CD14-positive monocyte (primary cell): ENCODE data around the gene TEKT1. TPM values are rescaled to one million over a fixed set of nuclear protein-coding genes. Genes with fewer than 3 reads are reported as not detected.

ENCODE experiments used
- DNase-seq, 3 donors: peaks; one replicate each; pipeline ENCODE4 v3.0.0-alpha.2; 2011 to 2022
- H2AFZ ChIP-seq: 2 replicates; pipeline ENCODE4 v1.6.0; 2012; ENCODE audit warnings: mild to moderate bottlenecking, low read depth, low read length, inconsistent platforms; ENCODE audit not compliant: insufficient read depth, poor library complexity, severe bottlenecking
- H3K27ac ChIP-seq, 2 donors: 1 replicate in 1 of 2; 2 replicates in 1 of 2; pipeline ENCODE4 v1.5.1; 2012 to 2013; ENCODE audit warnings: low read length in 2 of 2, control low read depth in 1 of 2, inconsistent platforms in 1 of 2, low read depth in 1 of 2, mild to moderate bottlenecking in 1 of 2
- H3K27me3 ChIP-seq, 2 donors: one replicate each; pipeline versions ENCODE4 v1.6.0 to v1.6.1; 2011 to 2013; ENCODE audit warnings: low read length in 2 of 2; ENCODE audit not compliant: control insufficient read depth in 2 of 2, insufficient read depth in 2 of 2
- H3K36me3 ChIP-seq, 2 donors: replicated peaks in 1 of 2; 1 replicate in 1 of 2; 2 replicates in 1 of 2; pipeline versions ENCODE4 v1.5.1 to v1.6.1; 2012 to 2013; ENCODE audit warnings: low read length in 2 of 2, control low read depth in 1 of 2, inconsistent platforms in 1 of 2, mild to moderate bottlenecking in 1 of 2; ENCODE audit not compliant: insufficient read depth in 2 of 2, control insufficient read depth in 1 of 2
- H3K4me1 ChIP-seq, 2 donors: 1 replicate in 1 of 2; 2 replicates in 1 of 2; pipeline versions ENCODE4 v1.5.1 to v1.6.1; 2012 to 2013; ENCODE audit warnings: low read length in 2 of 2, control low read depth in 1 of 2, inconsistent platforms in 1 of 2, mild to moderate bottlenecking in 1 of 2, moderate library complexity in 1 of 2; ENCODE audit not compliant: insufficient read depth in 2 of 2, control insufficient read depth in 1 of 2
- H3K4me2 ChIP-seq: replicated peaks from 2 replicates; pipeline ENCODE3; 2012; ENCODE audit warnings: low read length, moderate library complexity, mild to moderate bottlenecking; ENCODE audit not compliant: poor library complexity, severe bottlenecking; ENCODE audit errors: extremely low read depth
- H3K4me3 ChIP-seq, 3 experiments: fragments of 200-600 bp in 1 of 3; sonication (generic) in 1 of 3; replicated peaks in 1 of 3; 1 replicate in 2 of 3; 2 replicates in 1 of 3; pipeline ENCODE4 v1.5.1; 2011 to 2013; ENCODE audit warnings: low read length in 3 of 3, mild to moderate bottlenecking in 3 of 3, control low read depth in 2 of 3, low read depth in 2 of 3, inconsistent platforms in 1 of 3, moderate library complexity in 1 of 3
- H3K79me2 ChIP-seq: 2 replicates; pipeline ENCODE4 v1.6.0; 2012; ENCODE audit warnings: mild to moderate bottlenecking, control low read depth, inconsistent platforms, low read length, moderate library complexity; ENCODE audit not compliant: insufficient read depth
- H3K9ac ChIP-seq: 2 replicates; pipeline ENCODE4 v1.6.0; 2017; ENCODE audit warnings: low read length, mild to moderate bottlenecking; ENCODE audit not compliant: insufficient read depth, poor library complexity, severe bottlenecking
- H3K9me3 ChIP-seq, 2 donors: replicated peaks in 1 of 2; 1 replicate in 1 of 2; 2 replicates in 1 of 2; pipeline versions ENCODE4 v1.5.1 to v1.6.1; 2012 to 2013; ENCODE audit warnings: low read length in 2 of 2, control low read depth in 1 of 2; ENCODE audit not compliant: control insufficient read depth in 1 of 2, insufficient read depth in 1 of 2
- H4K20me1 ChIP-seq: 2 replicates; pipeline ENCODE4 v1.6.0; 2012; ENCODE audit warnings: mild to moderate bottlenecking, low read length, control low read depth, moderate library complexity; ENCODE audit not compliant: insufficient read depth
- H3K27ac Mint-ChIP-seq, 7 donors: one replicate each; pipeline ENCODE4 v1.8.0; 2020; ENCODE audit warnings: mild to moderate bottlenecking in 7 of 7, mixed read lengths in 7 of 7, moderate library complexity in 6 of 7, inconsistent platforms in 2 of 7
- H3K27me3 Mint-ChIP-seq, 3 donors: one replicate each; pipeline ENCODE4 v1.8.0; 2021 to 2022; ENCODE audit warnings: low read depth in 3 of 3, mild to moderate bottlenecking in 3 of 3, mixed read lengths in 3 of 3, moderate library complexity in 3 of 3, inconsistent platforms in 1 of 3
- H3K36me3 Mint-ChIP-seq, 2 donors: one replicate each; pipeline ENCODE4 v1.8.0; 2020; ENCODE audit warnings: mixed read lengths in 2 of 2, inconsistent platforms in 1 of 2, mild to moderate bottlenecking in 1 of 2
- H3K4me1 Mint-ChIP-seq: one replicate; pipeline ENCODE4 v1.8.0; 2020; ENCODE audit warnings: mild to moderate bottlenecking, mixed read lengths
- H3K4me3 Mint-ChIP-seq, 2 donors: one replicate each; pipeline ENCODE4 v1.8.0; 2020; ENCODE audit warnings: mild to moderate bottlenecking in 2 of 2, mixed read lengths in 2 of 2, moderate library complexity in 1 of 2
- H3K9me3 Mint-ChIP-seq, 7 donors: one replicate each; pipeline ENCODE4 v1.8.0; 2020 to 2022; ENCODE audit warnings: mixed read lengths in 7 of 7, mild to moderate bottlenecking in 6 of 7, moderate library complexity in 6 of 7, inconsistent platforms in 2 of 7
- WGBS: methylation state at CpG from one replicate; pipeline ENCODE4 v1.1.5; 2013; ENCODE audit warnings: missing lambda C conversion rate; ENCODE audit not compliant: insufficient coverage; 5-methylcytosine and 5-hydroxymethylcytosine counted together
- intact Hi-C, 2 donors: fragments of 100-400 bp; cut with micrococcal nuclease; formaldehyde crosslinking; loops; one replicate each; pipeline versions ENCODE4 v1.15.0 to v1.15.1; 2023
- polyA plus RNA-seq, 3 donors: library from polyadenylated mRNA; depleted of rRNA in 1 of 3; unstranded in 2 of 3; stranded (reverse) in 1 of 3; fragments of 300-500 nt in 2 of 3; fragments of >200 nt in 1 of 3; fragmentation: Illumina TruSeq in 2 of 3; gene quantifications; 1 replicate in 2 of 3; 2 replicates in 1 of 3; pipeline ENCODE4 v1.2.3, GENCODE V29; 2012 to 2021
- TF ChIP-seq, protein P1 (sequence below): fragments of 200-600 bp; IDR thresholded peaks from one replicate; pipeline ENCODE4 v1.8.0; 2022; ENCODE audit warnings: antibody characterized with exemption, mild to moderate bottlenecking

TEKT1 gene
- polyA plus RNA-seq, 3 donors: not detected

DNA sequence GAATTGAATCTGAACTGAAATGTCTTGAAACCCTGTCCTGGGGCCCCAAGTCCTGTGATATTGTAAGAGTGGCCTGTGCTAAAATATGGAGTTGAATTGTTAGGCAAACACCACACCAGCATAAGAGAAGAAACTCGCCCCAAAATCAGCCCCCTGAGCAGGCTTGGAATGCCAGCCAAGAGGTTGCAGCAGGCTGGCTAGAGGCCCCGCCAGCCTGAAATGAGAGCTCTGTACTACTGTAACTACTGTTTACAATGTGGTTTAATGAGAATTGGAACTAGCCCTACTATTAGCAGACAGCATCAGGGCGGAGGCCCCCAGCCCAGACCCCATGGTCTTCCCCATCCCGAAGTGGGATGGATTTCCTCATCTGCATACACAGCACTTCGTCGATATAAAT lies 31.8 kb downstream of the TEKT1 start:
- H3K9me3 Mint-ChIP-seq: no peaks in the 10 kb centered on the region
- Histone ChIP-seq H3K27ac (no peak overlapping the region), H3K4me1 (no peaks in the 10 kb centered on the region), H2AFZ (no peak overlapping the region), H3K27me3 (no peaks in the 10 kb centered on the region), H3K4me2 (no peak overlapping the region), H4K20me1 (no peaks in the 10 kb centered on the region), H3K9ac (no peak overlapping the region), H3K9me3 (no peaks in the 10 kb centered on the region), H3K79me2 (no peaks in the 10 kb centered on the region), H3K4me3 (no peak overlapping the region), H3K36me3 (no peaks in the 10 kb centered on the region)
- H3K27ac Mint-ChIP-seq: no peak overlapping the region
- WGBS: 86% methylated on average over 2 of the region's 6 CpGs
- peaks cover 3% of the 10 kb centered on the region for H3K4me1 Mint-ChIP-seq
- H3K36me3 Mint-ChIP-seq: no peaks in the 10 kb centered on the region
- TF ChIP-seq, protein P1, sequence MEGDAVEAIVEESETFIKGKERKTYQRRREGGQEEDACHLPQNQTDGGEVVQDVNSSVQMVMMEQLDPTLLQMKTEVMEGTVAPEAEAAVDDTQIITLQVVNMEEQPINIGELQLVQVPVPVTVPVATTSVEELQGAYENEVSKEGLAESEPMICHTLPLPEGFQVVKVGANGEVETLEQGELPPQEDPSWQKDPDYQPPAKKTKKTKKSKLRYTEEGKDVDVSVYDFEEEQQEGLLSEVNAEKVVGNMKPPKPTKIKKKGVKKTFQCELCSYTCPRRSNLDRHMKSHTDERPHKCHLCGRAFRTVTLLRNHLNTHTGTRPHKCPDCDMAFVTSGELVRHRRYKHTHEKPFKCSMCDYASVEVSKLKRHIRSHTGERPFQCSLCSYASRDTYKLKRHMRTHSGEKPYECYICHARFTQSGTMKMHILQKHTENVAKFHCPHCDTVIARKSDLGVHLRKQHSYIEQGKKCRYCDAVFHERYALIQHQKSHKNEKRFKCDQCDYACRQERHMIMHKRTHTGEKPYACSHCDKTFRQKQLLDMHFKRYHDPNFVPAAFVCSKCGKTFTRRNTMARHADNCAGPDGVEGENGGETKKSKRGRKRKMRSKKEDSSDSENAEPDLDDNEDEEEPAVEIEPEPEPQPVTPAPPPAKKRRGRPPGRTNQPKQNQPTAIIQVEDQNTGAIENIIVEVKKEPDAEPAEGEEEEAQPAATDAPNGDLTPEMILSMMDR: no peak
- H3K27me3 Mint-ChIP-seq: peaks cover 6 to 15% (median 10%) of the 10 kb centered on the region in 3 donors
- H3K4me3 Mint-ChIP-seq: no peak overlapping the region
- no peak for DNase-seq
- intact Hi-C loops: loop anchor here in 1 of 2 donors (5.0 kb wide), 1 partner anchor 327 kb away; no protein-coding TSS in a partner anchor

DNA sequence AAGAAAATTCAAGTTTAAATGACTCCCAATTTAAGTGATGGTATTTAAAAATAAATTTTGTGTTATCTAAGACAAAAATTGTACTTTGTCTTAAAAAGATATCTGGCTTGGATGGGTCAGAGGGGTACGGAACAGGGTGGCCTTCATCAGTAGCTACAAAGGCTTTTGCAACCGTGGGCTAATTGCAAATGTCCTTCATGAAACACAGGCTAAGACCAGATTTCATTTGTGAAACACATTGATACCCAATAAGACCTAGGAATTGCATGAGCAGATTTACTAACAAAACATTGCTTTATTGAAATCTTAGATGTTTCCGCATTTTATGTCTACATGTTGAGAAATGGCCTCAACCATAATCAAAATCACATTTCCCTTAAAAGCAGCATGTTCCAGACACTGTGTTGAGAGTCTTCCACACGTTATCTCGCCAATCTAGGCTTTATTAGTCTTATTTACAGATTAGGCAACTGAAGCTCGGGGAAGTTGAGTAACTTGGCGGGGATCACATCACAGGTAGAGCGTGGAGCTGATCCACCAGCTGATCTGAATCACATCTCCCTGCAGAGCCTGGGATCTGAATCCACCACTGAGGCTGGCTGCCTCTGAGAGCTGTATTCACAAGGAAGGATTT lies 33.7 kb downstream of the TEKT1 start:
- no peaks in the 10 kb centered on the region for H3K9me3 Mint-ChIP-seq
- no peak overlapping the region for H3K4me3 ChIP-seq

More for the DNA sequence above, 33.7 kb downstream of the TEKT1 start:
- H3K36me3 ChIP-seq: no peaks in the 10 kb centered on the region
- H3K9me3 ChIP-seq: no peaks in the 10 kb centered on the region
- Mint-ChIP-seq H3K36me3 (no peaks in the 10 kb centered on the region), H3K4me1 (peaks cover 3% of the 10 kb centered on the region), H3K27me3 (peaks cover 6 to 15% (median 14%) of the 10 kb centered on the region in 3 donors), H3K4me3 (no peak overlapping the region), H3K27ac (peak overlapping the region in 1 of 7 donors; percentile 46)
- no peaks in the 10 kb centered on the region for H4K20me1 ChIP-seq
- H3K9ac ChIP-seq: no peak overlapping the region
- no peak overlapping the region for H2AFZ ChIP-seq
- intact Hi-C loops: no loop called here
- no peak overlapping the region for H3K27ac ChIP-seq
- H3K79me2 ChIP-seq: no peaks in the 10 kb centered on the region
- no peak overlapping the region for H3K4me2 ChIP-seq
- 65% methylated on average over 4 of the region's 8 CpGs for WGBS
- TF ChIP-seq, protein P1: no peak
- no peaks in the 10 kb centered on the region for H3K4me1 ChIP-seq
- DNase-seq: no peak
- H3K27me3 ChIP-seq: no peaks in the 10 kb centered on the region
